HCT116 (cell line): ENCODE measurements around the gene DMRT3. TPM values are rescaled to one million over a fixed set of nuclear protein-coding genes. Genes with fewer than 3 reads are reported as not detected.

ENCODE experiments used
- ATAC-seq: fragments of 200-7000 bp; cut with Tn5 transposase; 2 replicates; pipeline ENCODE4 v1.9.1; 2020; ENCODE audit warnings: mild to moderate bottlenecking, moderate library complexity
- BruUV-seq: library from RNA; stranded (reverse); fragments of 400-500 nt; replicated peaks from 2 replicates; lab custom pipeline; 2021; lab: Mats Ljungman, UMichigan
- CTCF ChIA-PET: fragments of 300-600 bp; sonication (Branson Sonifier 250); formaldehyde crosslinking; loops from one replicate; lab custom pipeline; 2021; ENCODE audit warnings: antibody characterized with exemption; lab: Charles Lee
- POLR2A ChIA-PET: fragments of 300-600, 350-600 bp; sonication (Branson Sonifier 250); formaldehyde crosslinking; loops from one replicate; lab custom pipeline; 2021; ENCODE audit warnings: antibody characterized with exemption; lab: Charles Lee
- RAD21 ChIA-PET, 2 experiments: fragments of 300-600 bp; sonication (Branson Sonifier 250); formaldehyde crosslinking; loops; one replicate each; lab custom pipeline; 2023; ENCODE audit warnings: low total read pairs in 2 of 2; ENCODE audit not compliant: uncharacterized antibody in 2 of 2, unreplicated experiment in 2 of 2, low non-redundant PET in 1 of 2; lab: Charles Lee
- DNase-seq: peaks from one replicate; pipeline ENCODE4 v3.0.0-alpha.2; 2010; ENCODE audit warnings: low read depth, low spot score
- H2AFZ ChIP-seq: fragments of 200-600 bp; shearing (Covaris generic), sonication (generic); 2 replicates; pipeline ENCODE4 v1.6.1; 2017; ENCODE audit warnings: low read depth, mixed run types, mixed read lengths, antibody characterized with exemption, low read length; ENCODE audit not compliant: poor library complexity, severe bottlenecking
- H3K27ac ChIP-seq: 2 replicates; pipeline ENCODE4 v1.5.1; 2012; ENCODE audit warnings: low read depth, low read length
- H3K27me3 ChIP-seq: fragments of 200-600 bp; sonication (generic); 2 replicates; pipeline ENCODE4 v1.6.1; 2016; ENCODE audit warnings: mixed run types, low read length, mixed read lengths; ENCODE audit not compliant: insufficient read depth
- H3K36me3 ChIP-seq, 2 experiments: fragments of 200-500 bp in 1 of 2; fragments of 200-600 bp in 1 of 2; sonication (Bioruptor generic) in 1 of 2; sonication (generic) in 1 of 2; 2 replicates each; pipeline versions ENCODE4 v1.5.1 to v1.6.1; 2014 to 2016; ENCODE audit warnings: low read length in 2 of 2, inconsistent platforms in 1 of 2, mixed read lengths in 1 of 2, mixed run types in 1 of 2; ENCODE audit not compliant: insufficient read depth in 2 of 2, control insufficient read depth in 1 of 2
- H3K4me1 ChIP-seq, 2 experiments: fragments of 200-600 bp in 1 of 2; sonication (generic) in 1 of 2; 2 replicates each; pipeline versions ENCODE4 v1.5.1 to v1.6.1; 2012 to 2017; ENCODE audit warnings: low read length in 2 of 2, inconsistent platforms in 1 of 2, mild to moderate bottlenecking in 1 of 2, mixed read lengths in 1 of 2, mixed run types in 1 of 2, moderate library complexity in 1 of 2; ENCODE audit not compliant: insufficient read depth in 2 of 2, control insufficient read depth in 1 of 2
- H3K4me2 ChIP-seq: fragments of 200-600 bp; sonication (generic); 2 replicates; pipeline ENCODE4 v1.6.1; 2017; ENCODE audit warnings: mixed run types, low read length, mixed read lengths
- H3K4me3 ChIP-seq, 2 experiments: fragments of 200-600 bp in 1 of 2; sonication (generic) in 1 of 2; replicated peaks in 1 of 2; 2 replicates each; pipeline ENCODE4 v1.5.1; 2011 to 2016; ENCODE audit warnings: low read length in 2 of 2, control low read depth in 1 of 2, low read depth in 1 of 2, mild to moderate bottlenecking in 1 of 2, mixed read lengths in 1 of 2, mixed run types in 1 of 2
- H3K79me2 ChIP-seq: fragments of 200-600 bp; sonication (generic); 2 replicates; pipeline ENCODE4 v1.6.1; 2017; ENCODE audit warnings: mild to moderate bottlenecking, mixed run types, low read length, moderate library complexity, mixed read lengths; ENCODE audit not compliant: insufficient read depth
- H3K9ac ChIP-seq: fragments of 200-600 bp; sonication (generic); 2 replicates; pipeline ENCODE4 v1.6.1; 2016; ENCODE audit warnings: low read length, mixed read lengths
- H3K9me2 ChIP-seq: fragments of 200-600 bp; sonication (generic), shearing (Covaris generic); 2 replicates; pipeline ENCODE4 v1.6.1; 2017; ENCODE audit warnings: mixed run types, mild to moderate bottlenecking, moderate library complexity; ENCODE audit not compliant: insufficient read depth
- H3K9me3 ChIP-seq, 2 experiments: fragments of 200-500 bp in 1 of 2; fragments of 200-600 bp in 1 of 2; sonication (Bioruptor generic) in 1 of 2; sonication (generic) in 1 of 2; 2 replicates each; pipeline ENCODE4 v1.6.1; 2014 to 2017; ENCODE audit warnings: low read length in 2 of 2, mixed read lengths in 2 of 2, inconsistent platforms in 1 of 2, low read depth in 1 of 2, mild to moderate bottlenecking in 1 of 2, mixed run types in 1 of 2, moderate library complexity in 1 of 2; ENCODE audit not compliant: control insufficient read depth in 1 of 2, insufficient read depth in 1 of 2
- H4K20me1 ChIP-seq: fragments of 200-600 bp; sonication (generic), shearing (Covaris generic); 2 replicates; pipeline ENCODE4 v1.6.1; 2017; ENCODE audit warnings: mixed run types, mild to moderate bottlenecking, moderate library complexity; ENCODE audit not compliant: insufficient read depth
- CEBPB ChIP-seq: IDR thresholded peaks from 2 replicates; pipeline ENCODE4 v1.6.1; 2012; ENCODE audit warnings: low read depth
- ELF1 ChIP-seq: IDR thresholded peaks from 2 replicates; pipeline ENCODE4 v1.6.1; 2012; ENCODE audit warnings: low read depth, borderline replicate concordance
- EZH2 ChIP-seq: fragments of 200-600 bp; sonication (generic); IDR thresholded peaks from 2 replicates; pipeline ENCODE4 v1.6.1; 2017; ENCODE audit warnings: antibody characterized with exemption, mixed run types
- EZH2phosphoT487 ChIP-seq: fragments of 200-600 bp; IDR thresholded peaks from 2 replicates; pipeline ENCODE4 v1.6.1; 2018; ENCODE audit warnings: antibody characterized with exemption, borderline replicate concordance
- FOSL1 ChIP-seq: IDR thresholded peaks from 2 replicates; pipeline ENCODE4 v1.6.1; 2012; ENCODE audit warnings: low read depth
- JUND ChIP-seq: IDR thresholded peaks from 2 replicates; pipeline ENCODE4 v1.6.1; 2012
- POLR2AphosphoS5 ChIP-seq: IDR thresholded peaks from 2 replicates; pipeline ENCODE4 v1.6.1; 2011; ENCODE audit warnings: mild to moderate bottlenecking, low read depth, low read length, moderate library complexity
- REST ChIP-seq: IDR thresholded peaks from 2 replicates; pipeline ENCODE4 v1.6.1; 2012; ENCODE audit warnings: low read depth
- SIN3A ChIP-seq: IDR thresholded peaks from 2 replicates; pipeline ENCODE4 v1.6.1; 2012; ENCODE audit warnings: low read depth
- SP1 ChIP-seq: IDR thresholded peaks from 2 replicates; pipeline ENCODE4 v1.6.1; 2012; ENCODE audit warnings: low read depth
- SRF ChIP-seq: IDR thresholded peaks from 2 replicates; pipeline ENCODE4 v1.6.1; 2012; ENCODE audit warnings: low read depth
- TCF7L2 ChIP-seq: IDR thresholded peaks from 2 replicates; pipeline ENCODE4 v1.7.0; 2011; ENCODE audit warnings: borderline replicate concordance, inconsistent platforms; ENCODE audit not compliant: insufficient read depth, insufficient read length; ENCODE audit errors: extremely low read depth
- YY1 ChIP-seq: IDR thresholded peaks from 2 replicates; pipeline ENCODE4 v1.6.1; 2011; ENCODE audit warnings: low read length, low read depth, moderate library complexity, mild to moderate bottlenecking; ENCODE audit not compliant: insufficient replicate concordance; ENCODE audit errors: extremely low read depth
- ZBTB33 ChIP-seq: IDR thresholded peaks from 2 replicates; pipeline ENCODE4 v1.6.1; 2011; ENCODE audit warnings: mild to moderate bottlenecking, low read length, moderate library complexity; ENCODE audit not compliant: insufficient replicate concordance; ENCODE audit errors: extremely low read depth
- ZFX ChIP-seq: fragments of 450-650 bp; IDR thresholded peaks from 2 replicates; pipeline ENCODE4 v1.6.1; 2017
- ZNF274 ChIP-seq: fragments of 200-500 bp; sonication (Bioruptor generic); IDR thresholded peaks from 2 replicates; pipeline ENCODE4 v1.6.1; 2014; ENCODE audit warnings: mild to moderate bottlenecking, low read depth, low read length, inconsistent platforms
- intact Hi-C: fragments of 100-400 bp; cut with micrococcal nuclease; formaldehyde crosslinking; loops from 2 replicates; pipeline ENCODE4 v1.10.0; 2022
- total RNA-seq: library from RNA; stranded (reverse); gene quantifications from one replicate; pipeline ENCODE4 v1.2.1, GENCODE V29; 2021; ENCODE audit not compliant: unreplicated experiment
- TF ChIP-seq, protein P1 (sequence below), 3 experiments: fragments of 200-600 bp in 1 of 3; sonication (generic) in 1 of 3; IDR thresholded peaks in 2 of 3; conservative IDR thresholded peaks in 1 of 3; 2 replicates each; pipeline ENCODE4 v1.5.1; 2012 to 2017; ENCODE audit warnings: low read depth in 2 of 3, low read length in 2 of 3, antibody characterized with exemption in 1 of 3, borderline replicate concordance in 1 of 3, control low read depth in 1 of 3, mild to moderate bottlenecking in 1 of 3, mixed read lengths in 1 of 3, mixed run types in 1 of 3, moderate library complexity in 1 of 3; ENCODE audit not compliant: insufficient read depth in 1 of 3
- TF ChIP-seq, protein P2 (sequence below): IDR thresholded peaks from 2 replicates; pipeline ENCODE4 v1.6.1; 2012

Gene DMRT3
- total RNA-seq, 1 experiment from 2014 or later, result not detected

DNA sequence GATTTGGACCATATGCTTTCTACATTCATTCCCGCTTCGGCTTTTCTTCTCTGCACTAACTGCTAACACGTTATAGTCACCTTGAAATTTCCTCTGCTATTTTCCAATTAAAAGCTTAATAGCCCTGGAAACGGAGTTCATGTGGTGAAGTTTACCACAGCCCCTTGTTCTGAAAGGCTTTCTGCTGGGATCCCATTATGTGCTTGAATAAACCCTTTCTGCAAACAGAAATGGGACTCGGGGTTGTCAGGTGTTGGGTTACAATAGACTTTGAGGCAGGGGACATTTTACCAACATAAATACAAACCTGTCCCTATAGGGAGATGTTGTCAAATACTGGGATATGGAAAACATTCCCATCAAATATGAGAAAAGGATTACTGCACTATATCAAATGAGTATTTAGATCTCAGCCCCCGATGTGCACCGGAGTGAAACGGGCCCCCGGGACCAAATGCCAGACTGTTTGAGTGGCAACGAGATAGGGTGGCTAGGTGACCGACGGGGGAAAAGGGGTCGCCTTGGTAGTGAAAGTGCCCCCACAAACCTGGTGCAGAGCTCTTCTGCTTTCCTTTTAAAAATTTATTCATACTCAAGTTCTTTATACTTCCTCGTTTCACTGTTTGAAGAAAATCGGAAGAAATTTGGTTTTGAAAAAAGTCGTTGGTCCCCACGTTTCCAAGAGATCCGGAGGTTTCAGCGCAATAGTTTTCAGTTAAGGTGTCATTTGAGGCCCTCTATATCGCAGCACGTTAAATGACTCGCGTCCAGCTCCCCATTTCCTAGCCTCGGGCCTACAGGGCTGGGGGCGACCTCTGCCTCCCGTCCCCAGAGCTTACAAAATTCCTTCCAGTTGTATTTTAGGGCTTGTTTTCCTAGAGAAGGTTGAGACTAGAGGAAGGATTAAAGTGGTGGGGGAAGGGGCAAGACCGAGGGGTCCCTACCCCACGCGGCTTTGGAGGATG, 2.1 kb upstream of the DMRT3 start:
- ATAC-seq (no peak), DNase-seq (no peak)
- intact Hi-C loops, result no loop called here
- no peaks in the 10 kb centered on the region for H3K36me3 ChIP-seq
- H3K4me3 ChIP-seq, result no peak overlapping the region
- no peaks in the 10 kb centered on the region for H3K9me2 ChIP-seq
- CTCF ChIA-PET, result no interaction called here
- no peak overlapping the region for H2AFZ ChIP-seq
- no TSS peak for BruUV-seq
- H3K4me2 ChIP-seq, result no peak overlapping the region
- H3K4me1 ChIP-seq, result no peaks in the 10 kb centered on the region
- TF ChIP-seq REST (no peak), CEBPB (no peak), TCF7L2 (no peak), ZFX (no peak), YY1 (no peak), EZH2 (no peak), FOSL1 (no peak), JUND (no peak), ZBTB33 (no peak), SRF (no peak), EZH2phosphoT487 (no peak), SIN3A (no peak), POLR2AphosphoS5 (no peak), SP1 (no peak), ZNF274 (no peak), ELF1 (no peak)
- TF ChIP-seq, protein P1, sequence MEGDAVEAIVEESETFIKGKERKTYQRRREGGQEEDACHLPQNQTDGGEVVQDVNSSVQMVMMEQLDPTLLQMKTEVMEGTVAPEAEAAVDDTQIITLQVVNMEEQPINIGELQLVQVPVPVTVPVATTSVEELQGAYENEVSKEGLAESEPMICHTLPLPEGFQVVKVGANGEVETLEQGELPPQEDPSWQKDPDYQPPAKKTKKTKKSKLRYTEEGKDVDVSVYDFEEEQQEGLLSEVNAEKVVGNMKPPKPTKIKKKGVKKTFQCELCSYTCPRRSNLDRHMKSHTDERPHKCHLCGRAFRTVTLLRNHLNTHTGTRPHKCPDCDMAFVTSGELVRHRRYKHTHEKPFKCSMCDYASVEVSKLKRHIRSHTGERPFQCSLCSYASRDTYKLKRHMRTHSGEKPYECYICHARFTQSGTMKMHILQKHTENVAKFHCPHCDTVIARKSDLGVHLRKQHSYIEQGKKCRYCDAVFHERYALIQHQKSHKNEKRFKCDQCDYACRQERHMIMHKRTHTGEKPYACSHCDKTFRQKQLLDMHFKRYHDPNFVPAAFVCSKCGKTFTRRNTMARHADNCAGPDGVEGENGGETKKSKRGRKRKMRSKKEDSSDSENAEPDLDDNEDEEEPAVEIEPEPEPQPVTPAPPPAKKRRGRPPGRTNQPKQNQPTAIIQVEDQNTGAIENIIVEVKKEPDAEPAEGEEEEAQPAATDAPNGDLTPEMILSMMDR (IDR thresholded peaks at IDR 0.05 in 2 of 3, conservative IDR thresholded peaks at IDR 0.05 in 1 of 3; ENCODE audit: borderline replicate concordance in 1 of 3, insufficient read depth in 1 of 3, low read depth in 2 of 3, low read length in 2 of 3), result no peak
- TF ChIP-seq, protein P2, sequence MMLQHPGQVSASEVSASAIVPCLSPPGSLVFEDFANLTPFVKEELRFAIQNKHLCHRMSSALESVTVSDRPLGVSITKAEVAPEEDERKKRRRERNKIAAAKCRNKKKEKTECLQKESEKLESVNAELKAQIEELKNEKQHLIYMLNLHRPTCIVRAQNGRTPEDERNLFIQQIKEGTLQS, result no peak
- POLR2A ChIA-PET, result no interaction called here
- no peaks in the 10 kb centered on the region for H4K20me1 ChIP-seq
- no peaks in the 10 kb centered on the region for H3K9me3 ChIP-seq
- no peaks in the 10 kb centered on the region for H3K79me2 ChIP-seq
- H3K27me3 ChIP-seq, result no peaks in the 10 kb centered on the region
- RAD21 ChIA-PET, result no interaction called here
- no peak overlapping the region for H3K27ac ChIP-seq
- no peak overlapping the region for H3K9ac ChIP-seq
